DMS114 treated with DMSO at 0.1 percent for 48 hours (cell line): Measurements from ENCODE around the gene SARS2.
"Not testable (repeated sequence)": the region's sequence is repeated elsewhere in the genome, so short reads cannot be mapped to it uniquely, and the experiment has no call there.

Source experiments
- DNase-seq: peaks from one replicate; lab custom pipeline; 2025; ENCODE audit not compliant: unreplicated experiment; lab: John Stamatoyannopoulos, UW

The SARS2 gene

DNA sequence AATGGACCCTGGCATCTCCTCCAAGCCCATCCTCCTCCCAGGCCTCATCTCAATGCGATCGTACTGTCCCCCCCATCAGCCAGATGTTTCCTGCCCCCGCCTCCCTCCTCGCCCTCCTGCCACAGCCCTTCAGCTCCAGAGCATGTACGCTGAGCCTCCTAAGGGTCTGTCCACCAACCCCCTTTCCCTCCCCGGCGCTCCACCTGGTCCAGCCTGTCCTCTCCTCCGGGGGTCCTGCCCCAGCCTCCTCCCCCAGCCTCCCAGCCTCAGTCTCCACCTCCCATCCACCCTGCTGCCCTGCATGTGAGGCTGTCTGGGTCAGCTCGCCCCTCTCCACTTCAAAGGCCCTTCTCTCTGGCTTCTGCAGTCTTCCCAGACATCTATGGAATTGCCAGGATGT lies 35.6 kb downstream of the SARS2 start:
- DNase-seq = no peak

DNA sequence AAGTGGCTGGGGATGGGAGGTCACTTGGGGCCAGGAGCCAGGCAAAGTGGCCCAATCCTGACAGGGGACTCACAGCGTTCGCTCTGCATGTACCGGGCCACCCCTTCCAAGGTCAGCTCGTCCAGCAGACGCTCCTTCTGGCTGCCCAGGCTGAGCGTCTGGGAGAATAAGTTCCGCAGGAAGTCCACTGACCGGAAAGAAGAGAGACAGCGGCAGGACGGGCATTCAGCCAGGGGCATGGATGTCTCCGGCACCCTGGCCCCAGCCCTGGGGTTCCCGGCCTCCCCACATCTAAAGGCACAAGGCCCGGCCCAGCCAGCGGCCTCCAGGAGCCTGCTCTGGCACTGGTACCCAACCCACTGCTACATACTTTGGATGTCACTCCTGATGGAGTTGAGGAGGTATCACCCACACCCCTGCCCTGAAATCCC lies 37.2 kb downstream of the SARS2 start:
- DNase-seq = no peak

DNA sequence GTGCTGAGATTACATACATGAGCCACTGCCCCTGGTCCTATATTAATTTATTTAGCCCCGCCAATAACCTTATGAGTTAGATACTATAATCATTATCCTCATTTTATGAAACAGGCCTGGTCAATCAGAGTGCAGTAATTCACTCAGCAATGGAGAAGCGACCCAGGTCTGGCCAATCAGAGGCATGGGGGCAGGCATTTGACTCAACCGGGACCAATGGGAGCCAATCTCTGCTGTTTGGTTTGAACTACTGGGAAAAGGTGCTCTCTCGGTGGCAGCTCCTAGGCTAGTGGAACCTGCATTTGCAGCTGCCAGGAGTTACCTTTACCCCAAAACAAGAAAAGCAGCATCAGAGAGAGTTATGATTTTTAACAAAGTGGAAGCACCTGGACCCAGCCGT lies 37.7 kb downstream of the SARS2 start:
- DNase-seq = no peak

DNA sequence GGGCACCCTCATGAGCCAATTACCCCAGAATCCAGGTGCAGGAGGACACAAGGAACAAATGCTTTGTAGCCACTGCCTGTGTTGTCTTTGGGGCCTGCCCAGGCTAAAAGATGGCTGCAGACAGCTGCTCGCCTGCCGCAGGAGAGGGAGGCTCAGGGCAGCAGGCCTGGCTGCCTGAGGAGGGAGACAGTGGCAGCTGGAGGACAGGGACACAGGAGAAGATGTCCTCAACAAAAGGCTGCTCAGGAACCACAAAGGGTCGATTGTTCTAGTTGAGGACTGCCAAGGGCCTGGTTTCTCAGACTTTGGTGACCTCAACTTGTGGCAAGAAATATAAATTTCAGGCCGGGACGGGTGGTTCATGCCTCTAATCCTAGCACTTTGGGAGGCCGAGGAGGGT lies 38.8 kb downstream of the SARS2 start:
- no peak for DNase-seq

DNA sequence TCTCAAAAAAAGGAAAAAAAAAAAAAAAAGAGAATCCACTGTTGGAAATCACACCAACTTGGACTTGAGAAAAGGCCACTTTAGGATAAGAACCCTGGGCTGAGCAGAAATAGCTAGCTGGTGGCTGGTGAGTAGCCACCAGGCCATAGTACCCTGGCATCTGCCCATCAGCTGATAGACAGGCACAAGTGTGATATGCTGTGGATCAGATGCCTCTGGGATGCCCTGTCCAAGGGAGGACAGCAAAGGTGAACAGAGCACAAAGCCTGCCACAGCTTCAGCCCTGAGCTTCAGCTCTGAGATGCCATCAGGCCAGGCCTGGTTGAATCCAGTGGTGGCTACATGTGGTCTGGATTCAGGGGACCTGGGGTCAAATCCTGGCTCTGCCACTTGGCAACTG lies 39.9 kb downstream of the SARS2 start:
- no peak for DNase-seq

DNA sequence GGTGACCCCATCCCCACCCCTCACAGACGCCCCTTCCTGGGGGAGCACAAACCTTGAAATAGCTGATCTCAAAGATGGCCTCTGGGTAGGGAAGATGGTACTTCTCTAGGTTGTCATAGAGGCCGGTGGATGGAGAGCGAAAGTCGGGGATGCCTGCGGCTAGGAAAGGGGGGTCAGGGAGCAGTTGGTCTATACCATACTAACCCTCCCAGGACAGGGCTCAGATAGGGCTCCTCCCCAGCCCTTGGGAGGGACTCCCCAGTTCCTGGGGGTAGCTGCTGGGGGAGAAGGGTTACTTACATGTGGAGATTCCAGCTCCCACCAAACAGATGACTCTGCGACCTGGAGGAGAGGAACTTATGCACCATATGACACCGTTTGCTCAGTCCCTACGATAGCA lies 40.8 kb downstream of the SARS2 start:
- DNase-seq = no peak

DNA sequence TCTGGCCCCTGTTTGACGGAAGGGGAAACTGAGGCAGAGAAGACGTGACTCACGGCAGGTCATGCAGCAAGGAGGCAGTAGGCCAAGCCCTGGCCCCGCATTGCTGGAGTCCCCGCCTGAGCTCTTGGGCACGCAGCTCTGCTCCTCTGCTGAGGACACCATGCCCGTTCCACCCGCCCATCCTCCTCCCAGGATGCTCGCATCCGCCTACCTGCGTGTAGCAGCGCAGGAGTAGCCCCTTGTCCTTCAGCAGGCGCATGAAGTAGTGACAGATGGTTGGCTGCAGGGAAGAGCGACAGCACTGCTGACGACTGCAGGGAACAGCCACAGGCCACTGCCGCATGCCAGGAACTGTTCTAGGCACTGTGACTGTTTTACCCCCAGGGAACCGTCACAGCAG lies 41.7 kb downstream of the SARS2 start:
- DNase-seq = no peak

DNA sequence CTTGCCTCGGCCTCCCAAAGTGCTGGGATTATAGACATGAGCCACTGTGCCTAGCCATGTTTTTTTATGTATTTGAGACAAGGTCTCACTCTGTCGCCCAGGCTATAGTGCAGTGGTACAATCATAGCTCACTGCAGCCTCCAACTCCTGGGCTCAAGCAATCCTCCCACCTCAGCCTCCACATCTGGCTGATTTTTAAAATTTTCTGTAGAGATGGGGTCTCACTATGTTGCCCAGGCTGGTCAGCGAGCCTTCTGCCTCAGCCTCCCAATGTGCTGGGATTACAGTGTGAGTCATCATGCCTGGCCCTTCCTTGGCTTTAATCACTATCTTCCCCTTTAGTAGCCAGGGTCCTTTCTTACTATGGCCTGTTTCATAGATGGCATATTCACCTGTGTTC lies 45.9 kb downstream of the SARS2 start:
- not testable (repeated sequence) for DNase-seq

DNA sequence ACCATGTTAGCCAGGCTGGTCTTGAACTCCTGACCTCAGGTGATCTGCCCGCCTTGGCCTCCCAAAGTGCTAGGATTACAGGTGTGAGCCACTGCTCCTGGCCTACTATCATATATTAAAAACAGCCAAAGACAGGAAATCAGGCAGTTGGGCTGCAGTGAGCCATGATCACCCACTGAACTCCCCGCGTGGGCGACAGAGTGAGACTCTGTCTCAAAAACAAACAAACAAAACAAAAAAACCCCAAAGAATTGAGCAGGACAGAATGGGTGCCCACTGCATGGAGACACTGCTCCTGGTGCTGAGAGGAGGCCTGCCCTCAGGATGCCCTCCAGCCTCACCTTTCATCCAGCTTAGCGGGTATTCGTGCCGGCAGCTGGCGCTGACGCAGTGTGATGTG lies 47.3 kb downstream of the SARS2 start:
- no peak for DNase-seq

DNA sequence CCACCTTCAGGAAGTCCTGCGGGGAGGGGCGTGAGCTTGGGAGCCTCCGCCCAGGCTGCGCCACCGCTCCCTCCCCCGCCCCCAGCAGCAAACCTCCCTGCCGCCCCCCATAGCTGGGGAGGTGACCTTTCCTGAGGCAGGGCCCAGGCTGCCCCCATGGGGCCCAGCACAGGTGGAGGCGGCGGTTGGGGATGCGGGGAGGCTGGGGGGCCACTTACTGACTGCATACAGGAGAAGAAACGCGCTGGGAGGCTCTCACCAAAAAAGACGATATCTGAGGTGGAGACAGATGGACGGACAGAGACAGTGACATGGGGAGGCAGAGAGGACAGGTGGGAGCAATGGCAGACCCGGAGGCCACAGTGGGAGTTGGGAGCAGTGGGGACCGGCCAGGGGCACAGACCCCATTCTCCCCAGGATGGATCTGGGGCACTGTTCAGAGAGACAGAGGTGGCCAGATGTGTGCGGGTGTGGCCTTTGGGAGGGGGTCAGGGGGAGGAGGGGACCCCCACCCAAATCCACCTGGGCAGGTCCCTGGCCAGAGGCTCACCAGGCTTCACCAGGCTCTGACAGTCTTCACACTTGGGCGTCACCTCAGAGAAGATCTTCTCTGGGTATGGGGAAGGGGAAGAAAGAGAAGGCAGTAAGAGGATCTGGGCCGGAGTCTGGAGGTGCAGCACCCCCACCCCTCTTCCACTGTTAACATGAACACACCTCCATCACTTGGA lies 49.5 kb downstream of the SARS2 start:
- no peak for DNase-seq

DNA sequence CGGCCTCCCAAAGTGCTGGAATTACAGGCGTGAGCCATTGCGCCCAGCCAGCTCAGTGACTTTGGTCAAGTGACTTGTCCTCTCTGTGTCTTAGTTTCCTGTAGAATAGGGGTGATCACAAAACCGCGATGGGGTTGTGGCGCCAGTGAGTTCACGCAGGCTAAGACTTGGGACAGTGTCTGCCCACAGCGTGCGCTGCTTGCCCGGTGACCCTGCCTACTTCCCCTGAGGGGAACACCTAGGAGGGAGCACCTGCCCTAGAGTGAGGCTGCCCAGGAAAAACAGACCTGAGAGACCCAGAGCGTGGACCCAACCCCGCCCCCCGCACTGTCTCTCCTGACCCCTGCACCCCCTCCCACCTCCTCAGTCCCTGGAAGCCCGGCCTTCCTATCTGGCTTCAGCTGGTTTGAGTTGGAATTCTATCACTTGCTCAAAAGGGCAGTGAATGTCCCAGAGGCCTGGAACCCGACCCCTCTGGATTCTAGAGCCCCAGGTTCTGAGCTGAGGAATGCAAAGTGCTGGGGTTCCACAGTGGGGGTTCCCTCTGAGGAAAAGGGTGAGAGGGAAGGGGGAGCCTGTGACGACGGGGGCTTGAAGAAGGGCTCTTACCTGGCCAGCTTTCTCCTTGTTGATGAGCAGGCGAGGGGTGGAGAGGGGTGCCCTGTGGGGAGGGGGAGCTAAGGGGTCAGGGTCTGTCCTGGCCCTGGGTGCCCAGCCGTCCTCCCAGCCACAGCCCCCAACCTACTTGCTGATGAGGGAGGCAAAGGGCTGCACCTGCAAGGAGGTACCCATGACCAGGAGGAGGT lies 50.3 kb downstream of the SARS2 start:
- no peak for DNase-seq

DNA sequence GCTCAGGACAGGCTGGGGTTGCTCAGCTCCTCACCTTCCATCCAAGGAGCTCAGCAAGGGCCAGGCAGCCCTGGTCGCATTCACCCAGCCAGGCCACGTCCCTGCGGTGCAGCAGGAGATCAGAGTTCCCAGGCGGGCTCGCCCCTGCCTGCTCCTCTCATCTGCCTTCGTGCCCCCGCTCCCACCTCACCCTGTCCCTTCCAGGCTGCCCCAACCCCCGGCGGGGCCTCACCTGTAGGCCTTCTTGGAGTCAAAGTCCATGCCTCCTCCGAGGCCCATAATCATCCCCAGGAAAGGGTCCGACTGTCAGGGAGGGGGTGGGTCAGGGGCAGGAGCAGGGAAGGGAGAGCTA lies 51.2 kb downstream of the SARS2 start:
- DNase-seq = no peak

DNA sequence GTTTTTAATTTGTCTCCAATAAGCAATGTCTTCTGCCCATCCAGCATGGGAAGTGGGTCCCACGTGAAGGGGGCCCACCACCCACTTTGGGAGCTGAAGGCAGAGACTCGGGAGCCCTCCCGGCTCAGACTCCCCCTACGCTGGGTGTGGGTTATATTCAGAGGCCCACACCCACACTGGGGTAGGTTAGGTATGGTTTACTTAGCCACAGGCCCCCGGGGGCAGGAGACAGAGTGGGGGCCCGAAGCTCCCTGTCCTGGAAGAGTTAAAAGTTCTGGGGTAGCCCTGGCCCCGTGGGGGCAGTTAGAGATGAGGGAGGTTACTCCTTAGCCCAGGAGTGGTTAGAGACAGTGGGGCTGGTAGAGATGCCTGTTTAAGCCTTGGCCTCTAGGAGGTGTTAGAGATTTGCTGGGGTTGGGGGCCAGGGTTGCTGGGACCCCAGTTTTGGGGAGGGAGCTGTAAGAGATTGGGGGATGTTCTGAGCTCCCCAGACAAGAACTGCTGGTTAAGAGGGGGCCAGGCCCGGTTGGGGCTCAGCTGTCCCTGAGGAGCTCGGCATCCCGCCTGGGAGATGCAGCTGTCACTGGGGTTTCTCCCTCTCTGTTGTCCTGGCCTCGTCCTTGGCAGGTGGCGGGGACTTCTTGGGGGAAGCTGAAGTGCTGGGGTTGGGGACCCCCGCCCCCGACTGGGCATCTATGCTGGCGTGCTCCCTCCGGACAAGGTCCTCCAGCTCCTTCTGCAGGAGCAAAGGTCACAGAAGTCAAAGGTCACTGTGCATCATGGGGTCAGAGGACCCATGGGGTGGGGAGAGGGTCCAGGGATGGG lies 51.8 kb downstream of the SARS2 start:
- DNase-seq = no peak

DNA sequence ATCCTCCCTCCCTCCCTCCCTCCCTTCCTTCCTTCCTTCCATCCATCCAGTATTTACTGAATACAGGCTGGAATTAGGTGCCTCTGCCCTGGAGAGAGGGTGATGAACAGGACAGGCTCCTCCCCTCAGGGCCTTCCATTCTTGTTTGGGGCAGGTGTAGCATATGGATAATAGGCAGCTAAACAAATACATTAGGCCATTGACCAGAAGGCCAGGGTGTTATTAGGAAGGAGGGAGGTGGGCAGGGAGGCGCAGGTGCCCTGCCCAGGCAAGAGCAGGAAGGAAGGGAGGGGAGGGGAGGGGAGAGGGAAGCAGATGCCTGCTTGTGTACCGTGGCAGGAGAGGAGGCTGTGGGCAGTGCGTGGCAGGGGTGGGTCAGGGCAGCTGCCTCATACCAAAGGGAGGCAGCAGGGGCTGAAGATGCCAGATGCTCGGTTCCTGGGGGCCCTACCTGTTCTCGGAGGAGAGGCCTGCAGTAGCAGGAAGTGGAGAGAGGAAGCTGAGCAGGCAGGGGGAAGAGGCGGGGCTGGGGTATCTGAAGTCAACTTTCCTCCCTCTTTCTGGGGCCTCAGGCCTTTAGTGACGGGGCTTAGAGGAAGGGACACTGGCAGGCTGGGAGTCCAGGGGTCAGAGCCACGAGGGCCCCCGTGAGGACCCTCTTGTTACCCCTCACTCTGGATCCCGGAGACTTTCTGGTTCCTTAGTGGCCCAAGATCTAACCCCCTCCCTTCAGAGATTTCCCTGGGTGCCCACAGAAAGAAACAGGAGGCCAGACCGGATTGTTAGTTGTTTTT lies 52.6 kb downstream of the SARS2 start, which contains the start of gene RINL:
Gene RINL (minus strand): TSS at position 495 of the 794 bp plus-strand sequence. CDS start 1,533 bp downstream, outside the sequence.
- DNase-seq = no peak

DNA sequence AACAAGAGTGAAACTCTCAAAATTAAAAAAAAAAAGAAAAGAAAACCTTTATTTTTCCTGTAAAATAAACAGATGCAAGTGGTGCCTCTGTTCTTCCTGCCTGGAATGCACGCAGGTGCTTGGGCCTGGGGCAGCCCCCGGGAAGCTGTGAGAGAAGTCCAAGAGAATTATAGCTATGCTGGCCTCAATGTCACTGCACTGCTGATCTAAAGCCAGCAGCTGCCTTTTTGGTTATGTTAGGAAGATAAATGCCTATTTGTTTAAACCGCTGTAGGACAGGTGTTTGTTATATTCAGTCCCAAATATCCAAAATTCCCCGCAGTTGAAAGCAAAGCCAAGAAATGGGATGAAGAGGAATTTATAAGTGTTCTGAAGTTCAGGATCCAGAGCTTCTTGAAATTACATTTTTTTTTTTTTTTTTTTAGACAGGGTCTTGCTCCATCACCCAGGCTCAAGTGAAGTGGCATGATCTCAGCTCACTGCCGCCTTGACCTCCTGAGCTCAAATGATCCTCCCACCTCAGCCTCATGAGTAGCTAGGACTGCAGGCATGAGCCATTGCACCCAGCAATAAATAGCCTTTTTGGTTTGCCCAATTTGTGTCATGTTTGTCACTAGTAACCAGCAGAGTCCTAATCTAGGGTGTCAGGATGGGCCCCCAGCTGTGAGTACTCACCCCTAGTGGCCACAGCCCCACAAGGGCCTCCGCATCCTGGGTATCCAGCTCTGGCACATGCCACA lies 54.7 kb downstream of the SARS2 start:
- DNase-seq = no peak

DNA sequence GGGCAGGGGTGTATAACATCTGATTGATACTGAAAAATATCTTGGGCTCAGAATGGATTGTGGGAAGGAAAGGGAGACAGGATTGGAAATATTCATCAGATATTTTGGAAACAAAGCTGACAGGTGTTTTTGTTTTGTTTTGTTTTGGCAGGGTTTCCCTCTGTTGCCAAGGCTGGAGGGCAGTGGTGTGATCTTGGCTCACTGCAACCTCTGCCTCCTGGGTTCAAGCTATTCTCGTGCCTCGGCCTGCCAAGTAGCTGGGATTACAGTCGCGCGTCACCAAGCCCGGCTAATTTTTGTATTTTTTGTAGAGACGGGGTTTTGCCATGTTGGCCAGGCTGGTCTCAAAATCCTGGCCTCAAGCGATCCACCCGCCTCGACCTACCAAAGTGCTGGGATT lies 57.2 kb downstream of the SARS2 start:
- DNase-seq = not testable (repeated sequence)

DNA sequence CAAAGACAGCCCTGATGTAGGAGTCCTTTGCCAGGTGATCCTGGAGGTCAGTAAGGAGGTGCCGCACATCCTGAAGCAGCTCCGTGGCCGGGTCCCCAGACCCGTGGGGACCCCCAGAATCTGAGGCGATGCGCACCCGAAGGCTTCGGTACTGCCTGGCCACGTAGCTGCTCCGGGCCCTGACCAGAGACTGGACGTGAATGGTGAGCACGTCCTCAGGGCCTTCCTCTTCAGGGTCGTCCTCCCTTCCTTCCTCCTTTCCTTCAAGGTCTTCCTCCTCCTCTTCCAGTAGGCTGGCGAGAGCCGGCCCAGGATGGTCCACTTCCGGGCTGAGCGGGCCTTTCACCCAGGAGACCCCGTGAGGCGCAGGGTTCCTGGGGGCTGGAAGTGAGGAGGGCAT lies 60.0 kb downstream of the SARS2 start:
- no peak for DNase-seq

DNA sequence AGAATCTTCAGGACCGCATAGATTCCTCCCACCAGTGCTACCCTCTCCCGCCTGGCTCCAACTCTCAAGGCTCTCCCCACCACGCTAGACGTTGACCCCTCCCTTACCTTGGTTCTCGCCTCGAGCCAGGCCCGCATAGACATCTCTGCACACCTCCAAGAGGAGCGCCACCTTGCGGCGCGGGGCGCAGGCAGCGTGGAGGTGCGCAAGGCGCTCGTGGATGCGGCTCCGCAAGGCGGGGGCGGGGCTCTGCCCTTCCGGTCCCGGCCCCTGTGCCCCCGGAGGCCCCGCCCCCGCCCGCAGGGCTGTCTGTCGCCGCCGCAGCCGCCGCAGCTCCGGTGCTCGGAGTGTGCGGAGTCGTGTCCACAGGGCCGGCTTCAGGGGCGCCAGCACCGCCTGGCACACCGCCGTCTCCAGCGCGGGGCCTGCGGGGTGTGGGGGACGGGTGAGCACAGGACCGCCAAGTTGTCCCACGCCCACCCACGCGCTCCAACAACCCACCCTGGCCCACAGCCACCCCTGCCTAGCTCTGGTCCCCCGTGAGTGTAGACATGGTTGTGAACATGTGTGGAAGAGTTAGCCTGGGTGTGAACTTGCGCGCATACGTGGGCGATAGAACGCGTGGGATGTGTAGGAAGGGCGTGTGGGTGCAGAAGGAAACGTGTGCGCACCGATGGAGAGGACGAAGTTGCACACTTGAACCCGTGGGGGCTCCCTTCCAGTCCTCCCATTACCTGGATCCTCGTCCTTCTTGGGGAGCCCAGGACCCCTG lies 60.5 kb downstream of the SARS2 start:
- DNase-seq = no peak

DNA sequence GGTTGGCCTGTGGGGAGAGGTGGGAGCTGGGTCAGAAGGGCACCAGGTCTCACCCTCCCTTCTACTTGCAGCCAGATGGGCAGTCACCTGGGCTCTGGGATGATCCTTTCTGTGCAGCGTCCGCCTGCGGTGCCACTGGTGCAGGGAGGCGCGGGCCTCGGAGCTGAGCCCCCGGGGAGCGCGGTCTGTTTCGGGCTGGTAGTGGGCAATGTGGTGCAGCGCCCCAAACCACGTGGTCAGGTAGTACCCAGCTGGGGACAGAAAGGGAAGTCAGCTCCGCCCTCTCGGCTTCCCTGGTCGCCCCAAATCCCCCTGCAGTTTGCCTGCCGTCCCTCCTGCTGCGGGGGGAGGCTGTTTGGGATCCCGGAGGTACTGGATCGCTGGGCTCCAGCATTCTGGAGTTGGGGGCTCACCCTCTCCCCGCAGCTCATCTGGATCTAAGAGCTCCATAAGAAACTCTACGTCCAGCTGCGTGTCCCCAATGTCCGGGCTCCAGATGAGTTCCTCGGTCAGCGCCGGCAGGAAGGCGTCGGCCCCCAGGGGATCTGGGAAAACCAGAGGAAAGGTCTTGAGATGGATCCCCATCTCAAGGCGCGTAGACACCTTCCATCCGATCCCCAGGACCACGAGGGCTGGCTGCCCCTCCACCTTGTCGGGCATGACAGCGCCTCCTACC lies 61.3 kb downstream of the SARS2 start:
- no peak for DNase-seq
